Parathyroid adenoma (tissue), 2 donors: ENCODE data around the gene PRDX3.
A peak's percentile ranks its signal among the peaks of the same experiment; 100 is the strongest.

Source experiments
- H2AFZ ChIP-seq: fragments of 300-600 bp; sonication (generic); one replicate; pipeline ENCODE4 v1.7.0; 2017; ENCODE audit warnings: antibody characterized with exemption, mild to moderate bottlenecking
- H3K27ac ChIP-seq: fragments of 300-600 bp; sonication (generic); one replicate; pipeline ENCODE4 v1.7.0; 2017
- H3K27me3 ChIP-seq: fragments of 300-600 bp; sonication (generic); one replicate; pipeline ENCODE4 v1.7.0; 2017; ENCODE audit warnings: low read length; ENCODE audit not compliant: control insufficient read depth, insufficient read depth
- H3K36me3 ChIP-seq: fragments of 300-600 bp; sonication (generic); one replicate; pipeline ENCODE4 v1.7.0; 2017; ENCODE audit warnings: low read length; ENCODE audit not compliant: control insufficient read depth, insufficient read depth
- H3K4me1 ChIP-seq: fragments of 300-600 bp; sonication (generic); one replicate; pipeline ENCODE4 v1.7.0; 2017; ENCODE audit warnings: control low read depth
- H3K4me2 ChIP-seq: fragments of 300-600 bp; sonication (generic); one replicate; pipeline ENCODE4 v1.7.0; 2017; ENCODE audit warnings: low read length
- H3K4me3 ChIP-seq: fragments of 300-600 bp; sonication (generic); one replicate; pipeline ENCODE4 v1.7.0; 2017; ENCODE audit warnings: low read depth, low read length
- H3K79me2 ChIP-seq: fragments of 300-600 bp; sonication (generic); one replicate; pipeline ENCODE4 v1.7.0; 2017; ENCODE audit warnings: control low read depth
- H3K9ac ChIP-seq: fragments of 300-600 bp; sonication (generic); one replicate; pipeline ENCODE4 v1.7.0; 2017; ENCODE audit warnings: mild to moderate bottlenecking
- H3K9me3 ChIP-seq: fragments of 300-600 bp; sonication (generic); one replicate; pipeline ENCODE4 v1.7.0; 2017; ENCODE audit warnings: low read length; ENCODE audit not compliant: control insufficient read depth
- CTCF ChIP-seq: fragments of 300-600 bp; sonication (generic); IDR thresholded peaks from one replicate; pipeline ENCODE4 v1.7.0; 2017; ENCODE audit warnings: antibody characterized with exemption, mild to moderate bottlenecking
- donor health status: primary hyperparathyroidism.

Gene PRDX3

GRCh38 chr10:119167041-119167440 lies 11.6 kb downstream of the PRDX3 start:
- no peak overlapping the region for H3K27ac ChIP-seq
- H3K36me3 ChIP-seq: no peaks in the 10 kb centered on the region
- no peaks in the 10 kb centered on the region for H3K27me3 ChIP-seq
- no peak overlapping the region for H3K4me3 ChIP-seq
- H3K79me2 ChIP-seq: no peaks in the 10 kb centered on the region
- TF ChIP-seq CTCF: no peak
- H3K4me2 ChIP-seq: no peak overlapping the region
- H3K4me1 ChIP-seq: peaks cover 5% of the 10 kb centered on the region
- no peak overlapping the region for H3K9ac ChIP-seq
- H3K9me3 ChIP-seq: no peaks in the 10 kb centered on the region
- H2AFZ ChIP-seq: no peak overlapping the region

GRCh38 chr10:119166564-119166963 lies 12.0 kb downstream of the PRDX3 start:
- peak overlapping the region; percentile 95 for H2AFZ ChIP-seq
- H3K27me3 ChIP-seq: no peaks in the 10 kb centered on the region
- H3K4me1 ChIP-seq: peaks cover 5% of the 10 kb centered on the region
- no peak overlapping the region for H3K9ac ChIP-seq
- no peaks in the 10 kb centered on the region for H3K9me3 ChIP-seq
- no peak overlapping the region for H3K4me3 ChIP-seq
- H3K27ac ChIP-seq: no peak overlapping the region
- no peaks in the 10 kb centered on the region for H3K36me3 ChIP-seq
- H3K4me2 ChIP-seq: peak overlapping the region; percentile 98
- H3K79me2 ChIP-seq: no peaks in the 10 kb centered on the region
- no peak for TF ChIP-seq CTCF

- Histone ChIP-seq H3K4me3 (peak overlapping the region; percentile 83), H3K79me2 (no peaks in the 10 kb centered on the region)
- TF ChIP-seq CTCF: no peak
These were observed 12.5 kb downstream of the PRDX3 start for GRCh38 chr10:119166118-119166500.

GRCh38 chr10:119165171-119166117 lies 13.2 kb downstream of the PRDX3 start, which contains the start of gene SFXN4:
Gene SFXN4 (minus strand): TSS chr10:119165714. CDS start chr10:119165647, 67 bp downstream.
- Histone ChIP-seq H3K27ac (peak within 1 kb of the TSS; percentile 64), H3K4me2 (peak within 1 kb of the TSS; percentile 98), H3K36me3 (no peaks in the 10 kb centered on the region), H2AFZ (peak within 1 kb of the TSS; percentile 95), H3K79me2 (no peaks in the 10 kb centered on the region), H3K4me1 (peaks cover 5% of the 10 kb centered on the region), H3K27me3 (no peaks in the 10 kb centered on the region), H3K9me3 (no peaks in the 10 kb centered on the region), H3K9ac (peak within 1 kb of the TSS; percentile 5), H3K4me3 (peak within 1 kb of the TSS; percentile 83)
- TF ChIP-seq CTCF: peak; percentile 7

More at GRCh38 chr10:119166118-119166500, 12.5 kb downstream of the PRDX3 start:
- Histone ChIP-seq H3K4me1 (peaks cover 5% of the 10 kb centered on the region), H3K27ac (peak overlapping the region; percentile 64), H2AFZ (peak overlapping the region; percentile 95), H3K9ac (no peak overlapping the region), H3K36me3 (no peaks in the 10 kb centered on the region), H3K9me3 (no peaks in the 10 kb centered on the region), H3K4me2 (peak overlapping the region; percentile 98), H3K27me3 (no peaks in the 10 kb centered on the region)
